Pancreas (tissue), 10 donors: ENCODE measurements around the gene CEP85L. TPM values are rescaled to one million over a fixed set of nuclear protein-coding genes. Genes with fewer than 3 reads are reported as not detected.

Source experiments
- ATAC-seq, 4 donors: fragments of 200-7000 bp; cut with Tn5 transposase; one replicate each; pipeline versions ENCODE4 v1.8.0 to v1.9.1; 2020; ENCODE audit warnings: mild to moderate bottlenecking in 4 of 4, moderate library complexity in 4 of 4
- DNase-seq, 6 donors: peaks; one replicate each; pipeline ENCODE4 v3.0.0-alpha.2; 2020
- FAIRE-seq: peaks from 2 replicates; lab custom pipeline; 2012; peaks lifted over from hg19 to GRCh38; lab: Jason Lieb, UNC
- H3K27ac ChIP-seq, 4 donors: fragments of 200-600 bp; sonication (generic); 1 replicate in 3 of 4; 2 replicates in 1 of 4; pipeline versions ENCODE4 v1.5.0 to v1.8.0; 2020
- H3K27me3 ChIP-seq, 4 donors: fragments of 200-600 bp; one replicate each; pipeline ENCODE4 v1.8.0; 2021
- H3K36me3 ChIP-seq, 3 donors: fragments of 200-600 bp; sonication (generic) in 1 of 3; one replicate each; pipeline versions ENCODE4 v1.5.0 to v1.8.0; 2020 to 2021
- H3K4me1 ChIP-seq, 3 donors: fragments of 200-600 bp; one replicate each; pipeline ENCODE4 v1.8.0; 2021
- H3K4me3 ChIP-seq, 4 donors: fragments of 200-600 bp; sonication (generic) in 2 of 4; one replicate each; pipeline versions ENCODE4 v1.5.0 to v1.8.0; 2020 to 2021
- H3K9me3 ChIP-seq, 4 donors: fragments of 200-600 bp; one replicate each; pipeline ENCODE4 v1.8.0; 2021
- WGBS, 2 donors: extraction: QIAGEN DNeasy Blood & Tissue Kit; methylation state at CpG; one replicate each; pipeline ENCODE4 v1.1.7; 2013; 5-methylcytosine and 5-hydroxymethylcytosine counted together
- intact Hi-C, 3 donors: fragments of 100-400 bp; cut with DNase I; formaldehyde crosslinking; loops; one replicate each; pipeline versions ENCODE4 v1.11.1 to v1.14.2; 2022
- polyA plus RNA-seq, 2 donors: library from polyadenylated mRNA; stranded (reverse); fragments of 200-250 nt; gene quantifications; one replicate each; pipeline ENCODE4 v1.2.3, GENCODE V29; 2013
- total RNA-seq, 6 donors: library from RNA; stranded (reverse); fragmentation: NEBNext Ultra II Directional in 4 of 6; extraction: Animal tissue kit (Norgen Biotek cat#: 25700) in 4 of 6; gene quantifications; one replicate each; pipeline versions ENCODE4 v1.2.1 to v1.2.4, GENCODE V29; 2021 to 2023
- TF ChIP-seq, protein P1 (sequence below), 4 donors: fragments of 200-600 bp; sonication (generic) in 3 of 4; IDR thresholded peaks; one replicate each; pipeline versions ENCODE4 v1.5.0 to v1.8.0; 2021; ENCODE audit warnings: antibody characterized with exemption in 4 of 4
- donor health status: healthy with polysubstance abuse.
- donor health status: DM: no; HTN: no; CAD: no; lungs with moderate emphysema.
- donor health status: DM: no; HTN: no; CAD: no.
- donor health status: control.
- donor health status: control.
- donor health status: Bipolar disorder and iron deficiency.
- donor health status: DM: yes; HTN: yes; CAD: no.
- donor health status: DM: no; HTN: no; CAD: no.
- donor health status: DM: no; HTN: no; CAD: no.
- donor health status: DM: yes; HTN: yes; CAD: no.

Gene CEP85L
- total and polyA plus RNA-seq, 8 donors: 1.1 to 8.1 (median 6.1) TPM

DNA sequence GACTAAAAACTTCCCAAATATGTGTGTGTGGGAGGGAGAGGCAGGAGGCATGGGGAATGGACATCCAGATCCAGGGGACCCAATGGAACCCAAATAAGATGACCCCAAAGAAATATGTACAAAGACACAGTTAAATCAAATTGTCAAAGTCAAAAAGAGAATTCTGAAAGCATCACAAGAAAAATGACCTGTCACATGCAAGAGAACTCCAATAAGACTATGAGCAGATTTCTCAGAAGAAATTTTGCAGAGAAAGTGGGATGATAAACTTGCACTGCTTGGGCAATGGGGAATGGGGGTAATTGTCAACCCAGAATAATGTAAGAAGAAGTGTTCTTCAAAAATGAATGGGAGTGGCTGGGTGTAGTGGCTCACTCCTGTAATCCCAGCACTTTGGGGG lies 162.8 kb downstream of the CEP85L start:
- TF ChIP-seq, protein P1, sequence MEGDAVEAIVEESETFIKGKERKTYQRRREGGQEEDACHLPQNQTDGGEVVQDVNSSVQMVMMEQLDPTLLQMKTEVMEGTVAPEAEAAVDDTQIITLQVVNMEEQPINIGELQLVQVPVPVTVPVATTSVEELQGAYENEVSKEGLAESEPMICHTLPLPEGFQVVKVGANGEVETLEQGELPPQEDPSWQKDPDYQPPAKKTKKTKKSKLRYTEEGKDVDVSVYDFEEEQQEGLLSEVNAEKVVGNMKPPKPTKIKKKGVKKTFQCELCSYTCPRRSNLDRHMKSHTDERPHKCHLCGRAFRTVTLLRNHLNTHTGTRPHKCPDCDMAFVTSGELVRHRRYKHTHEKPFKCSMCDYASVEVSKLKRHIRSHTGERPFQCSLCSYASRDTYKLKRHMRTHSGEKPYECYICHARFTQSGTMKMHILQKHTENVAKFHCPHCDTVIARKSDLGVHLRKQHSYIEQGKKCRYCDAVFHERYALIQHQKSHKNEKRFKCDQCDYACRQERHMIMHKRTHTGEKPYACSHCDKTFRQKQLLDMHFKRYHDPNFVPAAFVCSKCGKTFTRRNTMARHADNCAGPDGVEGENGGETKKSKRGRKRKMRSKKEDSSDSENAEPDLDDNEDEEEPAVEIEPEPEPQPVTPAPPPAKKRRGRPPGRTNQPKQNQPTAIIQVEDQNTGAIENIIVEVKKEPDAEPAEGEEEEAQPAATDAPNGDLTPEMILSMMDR (IDR thresholded peaks at IDR 0.05): no peak
- no peak overlapping the region for H3K27ac ChIP-seq
- no peaks in the 10 kb centered on the region for H3K4me1 ChIP-seq
- no peak overlapping the region for H3K4me3 ChIP-seq
- H3K27me3 ChIP-seq: no peaks in the 10 kb centered on the region
- intact Hi-C loops: no loop called here
- H3K9me3 ChIP-seq: no peaks in the 10 kb centered on the region
- no peak for ATAC-seq
- DNase-seq: no peak
- peaks cover 0 to 9% (median 0%) of the 10 kb centered on the region in 3 donors for H3K36me3 ChIP-seq
- no peak for FAIRE-seq

- no peak overlapping the region for H3K4me3 ChIP-seq
- intact Hi-C loops: no loop called here
- no peaks in the 10 kb centered on the region for H3K4me1 ChIP-seq
- no peak overlapping the region for H3K27ac ChIP-seq
- H3K36me3 ChIP-seq: peaks cover 0 to 9% (median 0%) of the 10 kb centered on the region in 3 donors
- TF ChIP-seq, protein P1 (IDR thresholded peaks at IDR 0.05): no peak
- FAIRE-seq: no peak
- WGBS, 2 donors: 84 to 92% methylated on average over 2 of the region's 2 CpGs
- no peak for ATAC-seq
- no peak for DNase-seq
- no peaks in the 10 kb centered on the region for H3K27me3 ChIP-seq
- no peaks in the 10 kb centered on the region for H3K9me3 ChIP-seq
Observed at GRCh38 chr6:118485601-118486550, 165.5 kb downstream of the CEP85L start.

DNA sequence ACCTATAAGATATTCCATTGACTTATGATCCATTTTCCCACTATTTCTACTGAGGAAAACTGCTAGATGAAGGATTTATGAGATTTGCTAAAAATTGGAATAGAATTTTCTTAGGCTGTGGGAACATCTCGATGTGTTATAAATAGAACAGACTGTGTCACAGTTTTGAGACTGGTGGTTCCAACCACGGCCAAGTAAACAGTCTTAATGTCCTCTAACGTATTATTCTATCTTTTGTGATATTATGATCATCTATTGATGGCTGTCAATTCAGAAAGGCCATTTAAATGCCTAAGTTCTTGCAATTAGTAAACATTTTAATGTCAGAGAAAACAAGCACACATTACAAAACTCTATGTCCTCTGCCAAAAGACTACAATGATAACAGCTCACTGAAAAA lies 174.8 kb downstream of the CEP85L start:
- H3K36me3 ChIP-seq: no peaks in the 10 kb centered on the region
- H3K27ac ChIP-seq: no peak overlapping the region
- DNase-seq (no peak), ATAC-seq (no peak), FAIRE-seq (no peak)
- TF ChIP-seq, protein P1 (IDR thresholded peaks at IDR 0.05): no peak
- H3K4me3 ChIP-seq: no peak overlapping the region
- H3K9me3 ChIP-seq: no peaks in the 10 kb centered on the region
- WGBS, 2 donors: 62 to 80% methylated on average over 3 of the region's 3 CpGs
- H3K27me3 ChIP-seq: no peaks in the 10 kb centered on the region
- intact Hi-C loops: no loop called here
- H3K4me1 ChIP-seq: no peaks in the 10 kb centered on the region

- no peak for FAIRE-seq
- no peak for ATAC-seq
- DNase-seq: no peak
- H3K36me3 ChIP-seq: no peaks in the 10 kb centered on the region
- no peaks in the 10 kb centered on the region for H3K27me3 ChIP-seq
- H3K4me1 ChIP-seq: no peaks in the 10 kb centered on the region
- intact Hi-C loops: no loop called here
- H3K27ac ChIP-seq: no peak overlapping the region
- H3K9me3 ChIP-seq: no peaks in the 10 kb centered on the region
- TF ChIP-seq, protein P1 (IDR thresholded peaks at IDR 0.05): no peak
- no peak overlapping the region for H3K4me3 ChIP-seq
Observed at GRCh38 chr6:118473266-118473665, 178.1 kb downstream of the CEP85L start.

DNA sequence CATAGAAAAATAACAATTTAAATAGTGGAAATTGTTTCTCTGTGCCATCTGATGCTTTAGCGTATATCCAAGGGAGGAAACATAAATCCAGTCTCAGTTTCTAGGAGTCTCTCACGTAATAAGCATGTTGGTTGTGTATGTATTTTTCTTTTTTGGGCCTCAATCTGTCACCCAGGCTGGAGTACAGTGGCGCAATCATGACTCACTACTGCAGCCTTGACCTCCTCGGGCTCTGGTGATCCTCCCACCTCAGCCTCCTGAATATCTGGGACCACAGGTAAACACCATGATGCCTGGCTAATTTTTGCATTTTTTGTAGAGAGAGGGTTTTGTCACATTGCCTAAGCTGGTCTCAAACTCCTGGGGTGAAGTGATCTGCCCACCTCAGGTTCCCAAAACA lies 181.9 kb downstream of the CEP85L start:
- intact Hi-C loops: no loop called here
- 93 to 94% methylated on average over 4 of the region's 4 CpGs for WGBS, 2 donors
- Histone ChIP-seq H3K4me1 (no peaks in the 10 kb centered on the region), H3K27ac (no peak overlapping the region), H3K36me3 (no peaks in the 10 kb centered on the region), H3K9me3 (no peaks in the 10 kb centered on the region), H3K4me3 (no peak overlapping the region), H3K27me3 (no peaks in the 10 kb centered on the region)
- ATAC-seq (no peak), DNase-seq (no peak), FAIRE-seq (no peak)
- TF ChIP-seq, protein P1 (IDR thresholded peaks at IDR 0.05): no peak
